Measurements from ENCODE around the gene RAB43.
"Not testable (repeated sequence)": the region's sequence is repeated elsewhere in the genome, so short reads cannot be mapped to it uniquely, and the experiment has no call there.

The RAB43 gene

GRCh38 chr3:129121792-129122411 lies at the start of gene RAB43:
Gene RAB43 (minus strand): TSS chr3:129121804. CDS start chr3:129121489, 315 bp downstream.
- peak; percentile 76 for DNase-seq (ENCODE audit: low spot score)

GRCh38 chr3:129166579-129167332 lies 45.2 kb upstream of the RAB43 start:
- DNase-seq (ENCODE audit: low spot score) = no peak

- not testable (repeated sequence) for DNase-seq (ENCODE audit: low spot score)
These were observed 44.0 kb upstream of the RAB43 start for GRCh38 chr3:129165594-129165993.

GRCh38 chr3:129164500-129164899 lies 42.9 kb upstream of the RAB43 start:
- DNase-seq (ENCODE audit: low spot score) = no peak

- DNase-seq (ENCODE audit: low spot score) = no peak
These were observed 41.4 kb upstream of the RAB43 start for GRCh38 chr3:129162729-129163579.

- DNase-seq (ENCODE audit: low spot score) = no peak
These were observed 40.3 kb upstream of the RAB43 start for GRCh38 chr3:129161860-129162271.

- peak; percentile 91 for DNase-seq (ENCODE audit: low spot score)
These were observed 39.6 kb upstream of the RAB43 start, which contains the start of gene ISY1 for GRCh38 chr3:129160891-129161859. Gene ISY1 (minus strand): TSS chr3:129161063. CDS start chr3:129160975, 88 bp downstream.

- no peak for DNase-seq (ENCODE audit: low spot score)
These were observed 23.2 kb upstream of the RAB43 start for GRCh38 chr3:129144786-129145185.

GRCh38 chr3:129141011-129141410 lies 19.4 kb upstream of the RAB43 start:
- DNase-seq (ENCODE audit: low spot score) = not testable (repeated sequence)

GRCh38 chr3:129139911-129140310 lies 18.3 kb upstream of the RAB43 start:
- DNase-seq (ENCODE audit: low spot score) = no peak

- not testable (repeated sequence) for DNase-seq (ENCODE audit: low spot score)
These were observed 14.7 kb upstream of the RAB43 start for GRCh38 chr3:129136275-129136674.

GRCh38 chr3:129132097-129132866 lies 10.7 kb upstream of the RAB43 start:
- DNase-seq (ENCODE audit: low spot score) = no peak

GRCh38 chr3:129131465-129132088 lies 10.0 kb upstream of the RAB43 start:
- DNase-seq (ENCODE audit: low spot score) = no peak

- DNase-seq (ENCODE audit: low spot score) = no peak
These were observed 8.7 kb upstream of the RAB43 start for GRCh38 chr3:129130291-129130813.

GRCh38 chr3:129128357-129129155 lies 7.0 kb upstream of the RAB43 start:
- DNase-seq (ENCODE audit: low spot score) = no peak

GRCh38 chr3:129126726-129127280 lies 5.2 kb upstream of the RAB43 start:
- DNase-seq (ENCODE audit: low spot score) = no peak

GRCh38 chr3:129123314-129124060 lies 1.9 kb upstream of the RAB43 start:
- DNase-seq (ENCODE audit: low spot score) = no peak

Measured in globus pallidus (tissue), 1 donor.